Measurements from ENCODE around the gene RBL2.
"Not testable (repeated sequence)": the region's sequence is repeated elsewhere in the genome, so short reads cannot be mapped to it uniquely, and the experiment has no call there.

RBL2 gene

DNA sequence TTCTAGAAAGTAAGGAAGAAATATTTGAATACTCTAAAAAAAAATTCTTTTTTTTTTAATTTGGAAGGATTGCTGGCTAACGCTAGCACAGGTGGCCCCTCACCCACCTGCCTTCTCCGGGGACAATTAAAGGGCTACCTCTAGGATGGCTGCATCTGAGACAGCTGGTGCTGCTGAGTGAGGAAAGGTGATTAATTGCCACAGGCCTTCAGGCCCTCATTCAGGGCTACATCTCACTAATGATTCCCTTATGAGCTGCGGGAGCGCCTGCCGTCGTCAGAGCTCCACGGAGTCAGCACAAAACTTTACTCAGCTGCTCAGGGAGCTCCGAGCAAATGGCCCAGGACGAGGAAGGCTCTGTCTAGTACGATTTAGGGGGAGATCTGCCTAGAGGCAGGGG, 95.8 kb downstream of the RBL2 start:
- H3K4me1 ChIP-seq (ENCODE audit: control insufficient read depth, insufficient read depth, low read length) = no peaks in the 10 kb centered on the region

DNA sequence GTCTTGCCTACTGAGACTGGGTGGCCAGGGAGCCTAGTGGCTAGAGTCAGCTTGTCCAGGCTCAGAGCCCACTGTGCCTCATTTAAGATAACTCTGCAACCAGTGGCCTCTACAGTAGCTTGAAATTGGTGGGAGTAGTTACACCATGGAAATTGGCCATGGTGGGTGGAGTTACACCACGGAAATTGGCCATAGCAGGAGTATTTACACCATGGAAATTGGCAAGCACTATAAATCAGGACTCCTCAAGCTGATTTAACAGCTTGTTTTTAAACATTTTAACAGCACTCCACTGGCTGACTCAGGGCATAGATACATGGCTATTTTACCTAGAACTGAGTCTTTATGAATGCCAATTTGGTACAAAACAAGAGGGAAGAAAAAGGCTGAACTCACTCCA, 96.5 kb downstream of the RBL2 start:
- H3K4me3 ChIP-seq (ENCODE audit: low read length) = no peak overlapping the region
- H3K9ac ChIP-seq (ENCODE audit: low read length) = no peak overlapping the region
- H3K4me1 ChIP-seq (ENCODE audit: control insufficient read depth, insufficient read depth, low read length) = no peaks in the 10 kb centered on the region
- no peaks in the 10 kb centered on the region for H3K27me3 ChIP-seq (ENCODE audit: control insufficient read depth, insufficient read depth, low read length)
- no peaks in the 10 kb centered on the region for H3K36me3 ChIP-seq (ENCODE audit: control insufficient read depth, insufficient read depth, low read length)
- no peak overlapping the region for H3K27ac ChIP-seq (ENCODE audit: low read depth, low read length)

More for the DNA sequence above, 95.8 kb downstream of the RBL2 start:
- Histone ChIP-seq H3K9ac (ENCODE audit: low read length) (no peak overlapping the region), H3K27me3 (ENCODE audit: control insufficient read depth, insufficient read depth, low read length) (no peaks in the 10 kb centered on the region), H3K27ac (ENCODE audit: low read depth, low read length) (no peak overlapping the region), H3K36me3 (ENCODE audit: control insufficient read depth, insufficient read depth, low read length) (no peaks in the 10 kb centered on the region), H3K4me3 (ENCODE audit: low read length) (no peak overlapping the region)

DNA sequence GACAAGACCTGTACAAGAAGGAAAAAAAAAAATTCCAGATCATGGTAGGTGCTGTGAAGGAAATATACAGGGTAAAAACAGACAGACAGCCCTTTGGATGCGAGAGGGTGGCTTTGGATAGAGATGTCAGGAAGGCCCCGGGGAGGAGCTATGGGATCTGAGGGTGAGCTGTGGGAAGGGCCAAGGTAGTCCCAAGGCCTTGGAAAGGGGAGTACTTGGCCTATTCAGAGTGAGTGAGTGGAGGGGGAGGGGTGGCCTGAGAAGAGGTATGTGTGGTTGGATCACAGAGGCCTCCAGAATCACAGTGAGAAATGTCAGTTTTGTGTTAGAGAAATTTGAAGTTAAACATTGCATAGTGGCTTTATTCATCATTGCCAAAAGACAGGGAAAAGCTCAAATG, 99.9 kb downstream of the RBL2 start:
- Histone ChIP-seq H3K4me1 (ENCODE audit: control insufficient read depth, insufficient read depth, low read length) (no peaks in the 10 kb centered on the region), H3K36me3 (ENCODE audit: control insufficient read depth, insufficient read depth, low read length) (no peaks in the 10 kb centered on the region), H3K9ac (ENCODE audit: low read length) (no peak overlapping the region), H3K27ac (ENCODE audit: low read depth, low read length) (no peak overlapping the region), H3K4me3 (ENCODE audit: low read length) (no peak overlapping the region), H3K27me3 (ENCODE audit: control insufficient read depth, insufficient read depth, low read length) (no peaks in the 10 kb centered on the region)

DNA sequence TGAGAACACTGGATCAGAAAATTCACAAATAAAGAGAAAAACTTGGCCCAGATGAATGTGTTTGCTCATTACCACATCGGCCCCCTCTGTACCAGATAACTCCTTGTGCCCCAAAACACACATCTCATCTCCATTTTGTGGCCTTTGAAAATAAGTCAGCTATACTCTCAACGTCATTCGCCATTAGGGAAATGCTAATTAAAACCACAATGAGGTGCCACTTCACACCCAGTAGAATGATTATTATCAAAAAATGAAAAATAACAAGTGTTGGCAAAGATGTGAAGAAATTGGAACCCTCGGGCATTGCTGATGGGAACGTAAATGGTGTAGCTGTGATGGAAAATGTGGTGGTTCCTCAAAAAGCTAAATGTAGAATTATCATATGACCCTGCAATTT, 103.4 kb downstream of the RBL2 start:
- Histone ChIP-seq H3K4me1 (ENCODE audit: control insufficient read depth, insufficient read depth, low read length) (no peaks in the 10 kb centered on the region), H3K9ac (ENCODE audit: low read length) (no peak overlapping the region), H3K4me3 (ENCODE audit: low read length) (no peak overlapping the region), H3K27me3 (ENCODE audit: control insufficient read depth, insufficient read depth, low read length) (no peaks in the 10 kb centered on the region), H3K36me3 (ENCODE audit: control insufficient read depth, insufficient read depth, low read length) (no peaks in the 10 kb centered on the region), H3K27ac (ENCODE audit: low read depth, low read length) (no peak overlapping the region)

DNA sequence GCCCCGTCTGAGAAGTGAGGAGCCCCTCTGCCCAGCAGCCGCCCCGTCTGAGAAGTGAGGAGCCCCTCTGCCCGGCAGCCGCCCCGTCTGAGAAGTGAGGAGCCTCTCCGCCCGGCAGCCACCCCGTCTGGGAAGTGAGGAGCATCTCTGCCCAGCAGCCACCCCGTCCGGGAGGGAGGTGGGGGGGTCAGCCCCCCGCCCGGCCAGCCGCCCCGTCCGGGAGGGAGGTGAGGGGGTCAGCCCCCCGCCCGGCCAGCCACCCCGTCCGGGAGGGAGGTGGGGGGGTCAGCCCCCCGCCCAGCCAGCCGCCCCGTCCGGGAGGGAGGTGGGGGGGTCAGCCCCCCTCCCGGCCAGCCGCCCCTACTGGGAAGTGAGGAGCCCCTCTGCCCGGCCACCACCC, 105.1 kb downstream of the RBL2 start:
- H3K27me3 ChIP-seq (ENCODE audit: control insufficient read depth, insufficient read depth, low read length); H3K4me3 ChIP-seq (ENCODE audit: low read length); H3K4me1 ChIP-seq (ENCODE audit: control insufficient read depth, insufficient read depth, low read length); H3K36me3 ChIP-seq (ENCODE audit: control insufficient read depth, insufficient read depth, low read length); H3K27ac ChIP-seq (ENCODE audit: low read depth, low read length); H3K9ac ChIP-seq (ENCODE audit: low read length): not testable (repeated sequence)

DNA sequence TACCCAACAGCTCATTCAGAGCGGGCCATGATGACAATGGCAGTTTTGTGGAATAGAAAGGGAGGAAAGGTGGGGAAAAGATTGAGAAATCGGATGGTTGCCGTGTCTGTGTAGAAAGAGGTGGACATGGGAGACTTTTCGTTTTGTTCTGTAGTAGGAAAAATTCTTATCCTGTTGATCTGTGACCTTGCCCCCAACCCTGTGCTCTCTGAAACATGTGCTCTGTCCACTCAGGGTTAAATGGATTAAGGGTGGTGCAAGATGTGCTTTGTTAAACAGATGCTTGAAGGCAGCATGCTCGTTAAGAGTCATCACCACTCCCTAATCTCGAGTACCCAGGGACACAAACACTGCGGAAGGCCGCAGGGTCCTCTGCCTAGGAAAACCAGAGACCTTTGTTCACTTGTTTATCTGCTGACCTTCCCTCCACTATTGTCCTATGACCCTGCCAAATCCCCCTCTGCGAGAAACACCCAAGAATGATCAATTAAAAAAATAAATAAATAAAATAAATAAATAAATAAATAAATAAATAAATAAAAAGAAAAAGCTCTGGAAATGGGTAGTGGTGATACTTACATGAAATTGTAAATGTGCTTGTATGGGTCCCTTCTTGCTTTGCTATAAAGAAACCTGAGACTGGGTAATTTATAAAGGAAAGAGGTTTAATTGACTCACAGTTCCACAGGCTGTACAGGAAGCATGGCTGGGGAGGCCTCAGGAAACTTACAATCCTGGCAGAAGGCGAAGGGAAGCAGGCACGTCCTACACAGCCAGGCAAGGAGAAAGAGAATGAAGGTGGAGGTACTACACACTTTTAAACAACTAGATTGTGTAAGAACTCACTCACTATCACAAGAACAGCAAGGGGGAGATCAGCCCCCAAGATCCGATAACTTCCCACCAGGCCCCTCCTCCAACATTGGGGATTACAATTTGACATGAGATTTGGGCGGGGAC, 105.8 kb downstream of the RBL2 start:
- not testable (repeated sequence) for H3K27me3 ChIP-seq (ENCODE audit: control insufficient read depth, insufficient read depth, low read length); H3K4me3 ChIP-seq (ENCODE audit: low read length); H3K27ac ChIP-seq (ENCODE audit: low read depth, low read length); H3K4me1 ChIP-seq (ENCODE audit: control insufficient read depth, insufficient read depth, low read length); H3K9ac ChIP-seq (ENCODE audit: low read length); H3K36me3 ChIP-seq (ENCODE audit: control insufficient read depth, insufficient read depth, low read length)

All from rectal smooth muscle tissue (tissue), 1 donor.